Transverse colon (tissue), 4 donors: ENCODE data around the gene STOX2. TPM values are rescaled to one million over a fixed set of nuclear protein-coding genes. Genes with fewer than 3 reads are reported as not detected.

ENCODE experiments used
- DNase-seq: peaks from one replicate; pipeline ENCODE4 v3.0.0-alpha.2; 2019
- H3K27ac ChIP-seq, 4 donors: fragments of 200-600 bp; sonication (generic); 2 replicates each; pipeline ENCODE4 v1.5.1; 2016 to 2018; ENCODE audit warnings: inconsistent platforms in 4 of 4
- H3K27me3 ChIP-seq: fragments of 200-600 bp; sonication (generic); 2 replicates; pipeline ENCODE4 v1.5.1; 2017; ENCODE audit warnings: inconsistent platforms
- H3K36me3 ChIP-seq, 4 donors: fragments of 200-600 bp; sonication (generic); 2 replicates each; pipeline ENCODE4 v1.5.1; 2017 to 2019; ENCODE audit warnings: inconsistent platforms in 4 of 4
- H3K4me1 ChIP-seq, 4 donors: fragments of 200-600 bp; sonication (generic); 2 replicates each; pipeline ENCODE4 v1.5.1; 2017 to 2020; ENCODE audit warnings: inconsistent platforms in 4 of 4
- H3K4me3 ChIP-seq, 4 donors: fragments of 200-600 bp; sonication (generic); 1 replicate in 1 of 4; 2 replicates in 3 of 4; pipeline versions ENCODE4 v1.5.1 to v1.6.1; 2017 to 2019; ENCODE audit warnings: inconsistent platforms in 4 of 4
- H3K9me3 ChIP-seq, 2 donors: fragments of 200-600 bp; sonication (generic); 2 replicates each; pipeline ENCODE4 v1.5.1; 2017 to 2019; ENCODE audit warnings: inconsistent platforms in 2 of 2
- CTCF ChIP-seq, 5 experiments: fragments of 200-600 bp in 3 of 5; fragments of 450-650 bp in 2 of 5; sonication (generic) in 3 of 5; IDR thresholded peaks; 1 replicate in 2 of 5; 2 replicates in 3 of 5; pipeline ENCODE4 v1.5.1; 2016 to 2017; ENCODE audit warnings: antibody characterized with exemption in 5 of 5, inconsistent platforms in 3 of 5, mild to moderate bottlenecking in 2 of 5, moderate library complexity in 1 of 5
- EP300 ChIP-seq: sonication (generic); formaldehyde crosslinking; IDR thresholded peaks from one replicate; pipeline ENCODE4 v1.6.1; 2017; ENCODE audit warnings: antibody characterized with exemption, low read depth
- POLR2A ChIP-seq: fragments of 450-650 bp; IDR thresholded peaks from one replicate; pipeline ENCODE4 v1.6.1; 2016; ENCODE audit warnings: antibody characterized with exemption, mild to moderate bottlenecking, moderate library complexity
- POLR2AphosphoS5 ChIP-seq, 3 donors: sonication (generic); formaldehyde crosslinking; IDR thresholded peaks; one replicate each; pipeline ENCODE4 v1.6.1; 2016; ENCODE audit warnings: antibody characterized with exemption in 3 of 3
- WGBS, 2 donors: methylation state at CpG; one replicate each; pipeline ENCODE4 v1.1.5; 2018; ENCODE audit warnings: low coverage in 1 of 2; 5-methylcytosine and 5-hydroxymethylcytosine counted together
- in situ Hi-C, 4 donors: fragments of 200-750 bp; cut with MboI; loops; one replicate each; pipeline versions ENCODE4 v1.15.0 to v1.15.1; 2017; ENCODE audit warnings: low sequenced_read_pairs in 3 of 4, low pct_ligation_motif_present in 1 of 4, low pct_unique_long_range_greater_than_20kb in 1 of 4
- intact Hi-C: fragments of 100-400 bp; cut with DNase I; formaldehyde crosslinking; loops from one replicate; pipeline ENCODE4 v1.15.1; 2023; ENCODE audit warnings: low total_unique reads
- total RNA-seq, 4 donors: library from RNA; depleted of rRNA; stranded (reverse); fragments of >200 nt; gene quantifications; one replicate each; pipeline ENCODE4 v1.1.0, GENCODE V29; 2016

STOX2 gene
- total RNA-seq, 4 donors from 2014 or later = 0.37 to 90.8 (median 7.7) TPM

- DNase-seq = no peak
- in situ Hi-C loops = no loop called here
- H3K27me3 ChIP-seq = no peaks in the 10 kb centered on the region
- no peak overlapping the region for H3K27ac ChIP-seq
- intact Hi-C loops = no loop called here
- 86 to 91% methylated on average over 12 of the region's 12 CpGs for WGBS, 2 donors
- H3K4me1 ChIP-seq = no peaks in the 10 kb centered on the region
- no peaks in the 10 kb centered on the region for H3K36me3 ChIP-seq
- TF ChIP-seq CTCF (IDR thresholded peaks at IDR 0.05) (no peak), POLR2A (no peak), POLR2AphosphoS5 (IDR thresholded peaks at IDR 0.05) (no peak), EP300 (no peak)
- H3K4me3 ChIP-seq = no peak overlapping the region
- no peaks in the 10 kb centered on the region for H3K9me3 ChIP-seq
Observed at GRCh38 chr4:183924362-183925044, 19.4 kb downstream of the STOX2 start.

DNA sequence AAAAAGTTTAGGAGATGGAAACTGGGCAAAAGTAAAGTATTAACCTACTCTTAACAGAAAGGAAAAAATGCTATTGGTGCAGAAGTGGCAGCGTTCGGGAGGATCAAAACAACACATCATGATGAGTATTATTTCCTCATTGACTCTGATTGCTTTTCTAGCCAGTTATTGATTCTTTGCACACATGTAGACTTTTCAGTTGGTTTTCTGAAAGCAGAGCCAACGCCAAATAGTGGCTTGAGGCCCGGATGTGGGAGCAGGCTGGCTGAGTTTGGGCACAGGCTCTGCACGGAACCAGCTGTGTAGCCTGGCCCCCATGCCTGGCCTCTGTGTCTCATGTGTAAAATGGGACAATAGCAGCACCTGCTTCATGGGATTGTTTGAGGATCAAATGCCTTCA lies 21.8 kb downstream of the STOX2 start:
- intact Hi-C loops = no loop called here
- no peak overlapping the region for H3K4me3 ChIP-seq
- WGBS, 2 donors = 86 to 93% methylated on average over 4 to 5 of the region's 5 CpGs
- no peaks in the 10 kb centered on the region for H3K36me3 ChIP-seq
- H3K27me3 ChIP-seq = no peaks in the 10 kb centered on the region
- TF ChIP-seq CTCF (IDR thresholded peaks at IDR 0.05) (no peak), EP300 (no peak)
- no peak for DNase-seq
- no peaks in the 10 kb centered on the region for H3K9me3 ChIP-seq
- in situ Hi-C loops = no loop called here
- H3K27ac ChIP-seq = no peak overlapping the region
- no peaks in the 10 kb centered on the region for H3K4me1 ChIP-seq

DNA sequence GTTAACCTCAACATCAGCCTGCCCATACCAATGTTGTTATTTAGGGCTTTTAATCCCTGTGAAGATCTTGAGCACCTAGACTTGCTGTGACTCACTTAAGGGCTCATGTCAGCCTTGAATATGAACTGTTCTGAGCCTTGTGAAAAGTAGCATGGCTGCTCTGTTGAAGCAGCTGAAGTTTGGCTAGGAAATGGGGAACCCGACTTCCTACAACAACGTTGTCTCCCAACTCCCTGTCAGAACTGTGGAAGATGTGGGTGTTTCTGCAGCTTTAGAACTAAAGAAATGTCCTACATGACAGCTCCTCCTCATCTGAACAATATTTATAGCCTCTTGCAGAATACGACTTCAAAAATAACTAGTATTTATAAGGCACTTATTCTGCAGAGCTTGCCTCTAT lies 27.5 kb downstream of the STOX2 start:
- Histone ChIP-seq H3K4me1 (no peaks in the 10 kb centered on the region), H3K9me3 (no peaks in the 10 kb centered on the region), H3K27ac (no peak overlapping the region), H3K4me3 (no peak overlapping the region), H3K36me3 (no peaks in the 10 kb centered on the region), H3K27me3 (no peaks in the 10 kb centered on the region)
- TF ChIP-seq POLR2AphosphoS5 (IDR thresholded peaks at IDR 0.05) = no peak
- TF ChIP-seq POLR2A = no peak
- TF ChIP-seq CTCF (IDR thresholded peaks at IDR 0.05) = no peak
- no peak for TF ChIP-seq EP300
- WGBS, 2 donors = 71 to 77% methylated on average over 1 to 3 of the region's 3 CpGs
- in situ Hi-C loops (no loop called here), intact Hi-C loops (no loop called here)
- no peak for DNase-seq

DNA sequence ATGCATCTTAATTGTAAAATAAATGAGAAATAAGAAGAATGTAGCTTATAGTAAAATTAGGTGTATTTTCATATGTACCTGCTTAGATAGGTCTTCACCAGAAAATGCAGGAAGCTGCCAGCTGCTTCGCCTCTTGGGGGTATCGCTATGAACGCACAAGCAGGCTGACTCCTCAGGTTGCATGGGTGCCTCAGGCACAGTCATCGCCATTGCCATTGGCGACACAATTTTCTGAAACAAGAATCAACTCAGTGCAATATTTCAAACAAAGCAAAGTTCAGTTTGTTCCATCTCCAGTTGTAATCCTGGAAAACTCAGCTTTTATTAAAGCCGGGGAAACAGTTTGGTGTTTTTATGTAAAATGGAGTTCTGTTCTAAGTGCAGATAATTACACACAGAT lies 29.7 kb downstream of the STOX2 start:
- in situ Hi-C loops (no loop called here), intact Hi-C loops (no loop called here)
- no peaks in the 10 kb centered on the region for H3K36me3 ChIP-seq
- H3K4me1 ChIP-seq = no peaks in the 10 kb centered on the region
- TF ChIP-seq EP300 (no peak), POLR2A (no peak), POLR2AphosphoS5 (IDR thresholded peaks at IDR 0.05) (no peak), CTCF (IDR thresholded peaks at IDR 0.05) (no peak)
- H3K27ac ChIP-seq = no peak overlapping the region
- H3K4me3 ChIP-seq = no peak overlapping the region
- 89 to 95% methylated on average over 3 to 6 of the region's 6 CpGs for WGBS, 2 donors
- no peaks in the 10 kb centered on the region for H3K9me3 ChIP-seq
- DNase-seq = no peak
- H3K27me3 ChIP-seq = no peaks in the 10 kb centered on the region
